SIG-M5 treated with dmso at 0.1 percent for 504 hours (cell line): ENCODE results near the gene NRG2.

Source experiments
- DNase-seq: peaks from one replicate; lab custom pipeline; 2025; ENCODE audit not compliant: unreplicated experiment; lab: John Stamatoyannopoulos, UW

The NRG2 gene

GRCh38 chr5:139820130-139820529 lies 223.0 kb downstream of the NRG2 start:
- no peak for DNase-seq

GRCh38 chr5:139817970-139818369 lies 225.1 kb downstream of the NRG2 start:
- no peak for DNase-seq

GRCh38 chr5:139817362-139817761 lies 225.7 kb downstream of the NRG2 start:
- DNase-seq = no peak

- DNase-seq = no peak
These were observed 226.5 kb downstream of the NRG2 start for GRCh38 chr5:139816566-139816965.

- no peak for DNase-seq
These were observed 228.3 kb downstream of the NRG2 start for GRCh38 chr5:139814704-139815280.

GRCh38 chr5:139814191-139814601 lies 228.9 kb downstream of the NRG2 start:
- DNase-seq = no peak

- no peak for DNase-seq
These were observed 230.0 kb downstream of the NRG2 start for GRCh38 chr5:139812836-139813805.

- DNase-seq = no peak
These were observed 230.8 kb downstream of the NRG2 start for GRCh38 chr5:139812323-139812722.

- DNase-seq = no peak
These were observed 231.9 kb downstream of the NRG2 start for GRCh38 chr5:139811274-139811607.

GRCh38 chr5:139810341-139811273 lies 232.5 kb downstream of the NRG2 start:
- DNase-seq = no peak

- no peak for DNase-seq
These were observed 233.7 kb downstream of the NRG2 start for GRCh38 chr5:139809331-139809810.

GRCh38 chr5:139808481-139809330 lies 234.4 kb downstream of the NRG2 start:
- peak; percentile 46 for DNase-seq

GRCh38 chr5:139807647-139808030 lies 235.5 kb downstream of the NRG2 start:
- DNase-seq = no peak

- no peak for DNase-seq
These were observed 236.1 kb downstream of the NRG2 start for GRCh38 chr5:139806726-139807646.

GRCh38 chr5:139806111-139806510 lies 237.0 kb downstream of the NRG2 start:
- no peak for DNase-seq

GRCh38 chr5:139805545-139805944 lies 237.6 kb downstream of the NRG2 start:
- no peak for DNase-seq

GRCh38 chr5:139804800-139805397 lies 238.2 kb downstream of the NRG2 start:
- no peak for DNase-seq

GRCh38 chr5:139803978-139804377 lies 239.1 kb downstream of the NRG2 start:
- DNase-seq = no peak

GRCh38 chr5:139799359-139799758 lies 243.7 kb downstream of the NRG2 start:
- no peak for DNase-seq
